HPDE6-E6E7 (cell line): ENCODE data around the gene ENO2.
A peak's percentile ranks its signal among the peaks of the same experiment; 100 is the strongest.

Experiments
- DNase-seq: peaks from one replicate; pipeline ENCODE4 v3.0.0; 2011; ENCODE audit warnings: missing footprints; ENCODE audit errors: extremely low spot score

The ENO2 gene

DNA sequence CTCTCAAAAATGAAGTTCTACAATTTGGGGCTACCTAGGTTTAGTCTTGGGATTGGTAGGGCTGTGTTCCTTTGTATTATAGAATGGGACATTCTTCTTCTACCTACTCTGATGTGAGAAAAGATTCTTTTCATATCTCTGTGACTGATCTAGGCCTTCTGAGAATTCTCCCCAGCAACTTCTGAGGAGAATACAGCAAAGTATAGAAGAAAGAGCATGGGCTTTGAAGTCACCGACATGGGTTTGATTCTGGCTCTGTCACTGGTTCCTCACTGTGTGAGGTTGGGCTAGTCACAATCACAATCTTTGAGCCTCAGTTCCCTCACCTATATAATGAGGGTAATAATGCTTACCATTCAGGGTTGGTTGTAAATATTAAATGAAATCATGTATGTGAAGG is 18.4 kb downstream of the ENO2 start:
- no peak for DNase-seq

DNA sequence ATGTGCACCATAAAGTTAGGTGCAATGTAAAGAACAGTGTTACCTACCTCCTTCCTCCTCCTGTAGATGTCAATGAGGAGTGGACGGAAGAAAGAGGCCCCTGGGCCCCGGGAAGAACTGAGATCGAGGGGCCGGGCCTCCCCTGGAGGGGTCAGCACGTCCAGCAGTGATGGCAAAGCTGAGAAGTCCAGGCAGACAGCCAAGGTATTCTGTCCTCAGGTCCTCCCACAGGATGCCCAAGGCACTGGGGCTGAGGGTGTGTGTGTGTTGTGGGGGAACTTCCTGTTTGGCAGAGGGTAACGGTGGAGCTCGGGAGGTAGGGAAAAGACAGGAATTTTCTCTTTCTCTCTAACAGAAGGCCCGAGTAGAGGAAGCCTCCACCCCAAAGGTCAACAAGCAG is 19.7 kb downstream of the ENO2 start:
- DNase-seq, result no peak

DNA sequence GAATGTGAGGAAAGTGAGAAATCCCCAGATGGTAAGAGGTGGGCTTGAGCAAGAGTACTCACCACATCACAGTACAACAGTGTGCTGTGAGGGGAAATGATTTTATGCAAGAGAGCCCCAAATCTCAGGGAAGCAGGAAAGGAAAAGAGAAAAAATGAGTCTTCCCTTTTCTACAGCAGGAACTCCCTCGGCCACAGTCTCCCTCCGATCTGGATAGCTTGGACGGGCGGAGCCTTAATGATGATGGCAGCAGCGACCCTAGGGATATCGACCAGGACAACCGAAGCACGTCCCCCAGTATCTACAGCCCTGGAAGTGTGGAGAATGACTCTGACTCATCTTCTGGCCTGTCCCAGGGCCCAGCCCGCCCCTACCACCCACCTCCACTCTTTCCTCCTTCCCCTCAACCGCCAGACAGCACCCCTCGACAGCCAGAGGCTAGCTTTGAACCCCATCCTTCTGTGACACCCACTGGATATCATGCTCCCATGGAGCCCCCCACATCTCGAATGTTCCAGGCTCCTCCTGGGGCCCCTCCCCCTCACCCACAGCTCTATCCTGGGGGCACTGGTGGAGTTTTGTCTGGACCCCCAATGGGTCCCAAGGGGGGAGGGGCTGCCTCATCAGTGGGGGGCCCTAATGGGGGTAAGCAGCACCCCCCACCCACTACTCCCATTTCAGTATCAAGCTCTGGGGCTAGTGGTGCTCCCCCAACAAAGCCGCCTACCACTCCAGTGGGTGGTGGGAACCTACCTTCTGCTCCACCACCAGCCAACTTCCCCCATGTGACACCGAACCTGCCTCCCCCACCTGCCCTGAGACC is 21.2 kb downstream of the ENO2 start:
- no peak for DNase-seq

DNA sequence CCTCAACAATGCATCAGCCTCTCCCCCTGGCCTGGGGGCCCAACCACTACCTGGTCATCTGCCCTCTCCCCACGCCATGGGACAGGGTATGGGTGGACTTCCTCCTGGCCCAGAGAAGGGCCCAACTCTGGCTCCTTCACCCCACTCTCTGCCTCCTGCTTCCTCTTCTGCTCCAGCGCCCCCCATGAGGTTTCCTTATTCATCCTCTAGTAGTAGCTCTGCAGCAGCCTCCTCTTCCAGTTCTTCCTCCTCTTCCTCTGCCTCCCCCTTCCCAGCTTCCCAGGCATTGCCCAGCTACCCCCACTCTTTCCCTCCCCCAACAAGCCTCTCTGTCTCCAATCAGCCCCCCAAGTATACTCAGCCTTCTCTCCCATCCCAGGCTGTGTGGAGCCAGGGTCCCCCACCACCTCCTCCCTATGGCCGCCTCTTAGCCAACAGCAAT is 21.8 kb downstream of the ENO2 start:
- DNase-seq, result no peak

DNA sequence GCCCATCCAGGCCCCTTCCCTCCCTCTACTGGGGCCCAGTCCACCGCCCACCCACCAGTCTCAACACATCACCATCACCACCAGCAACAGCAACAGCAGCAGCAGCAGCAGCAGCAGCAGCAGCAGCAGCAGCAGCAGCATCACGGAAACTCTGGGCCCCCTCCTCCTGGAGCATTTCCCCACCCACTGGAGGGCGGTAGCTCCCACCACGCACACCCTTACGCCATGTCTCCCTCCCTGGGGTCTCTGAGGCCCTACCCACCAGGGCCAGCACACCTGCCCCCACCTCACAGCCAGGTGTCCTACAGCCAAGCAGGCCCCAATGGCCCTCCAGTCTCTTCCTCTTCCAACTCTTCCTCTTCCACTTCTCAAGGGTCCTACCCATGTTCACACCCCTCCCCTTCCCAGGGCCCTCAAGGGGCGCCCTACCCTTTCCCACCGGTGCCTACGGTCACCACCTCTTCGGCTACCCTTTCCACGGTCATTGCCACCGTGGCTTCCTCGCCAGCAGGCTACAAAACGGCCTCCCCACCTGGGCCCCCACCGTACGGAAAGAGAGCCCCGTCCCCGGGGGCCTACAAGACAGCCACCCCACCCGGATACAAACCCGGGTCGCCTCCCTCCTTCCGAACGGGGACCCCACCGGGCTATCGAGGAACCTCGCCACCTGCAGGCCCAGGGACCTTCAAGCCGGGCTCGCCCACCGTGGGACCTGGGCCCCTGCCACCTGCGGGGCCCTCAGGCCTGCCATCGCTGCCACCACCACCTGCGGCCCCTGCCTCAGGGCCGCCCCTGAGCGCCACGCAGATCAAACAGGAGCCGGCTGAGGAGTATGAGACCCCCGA is 22.5 kb downstream of the ENO2 start:
- DNase-seq, result no peak

DNA sequence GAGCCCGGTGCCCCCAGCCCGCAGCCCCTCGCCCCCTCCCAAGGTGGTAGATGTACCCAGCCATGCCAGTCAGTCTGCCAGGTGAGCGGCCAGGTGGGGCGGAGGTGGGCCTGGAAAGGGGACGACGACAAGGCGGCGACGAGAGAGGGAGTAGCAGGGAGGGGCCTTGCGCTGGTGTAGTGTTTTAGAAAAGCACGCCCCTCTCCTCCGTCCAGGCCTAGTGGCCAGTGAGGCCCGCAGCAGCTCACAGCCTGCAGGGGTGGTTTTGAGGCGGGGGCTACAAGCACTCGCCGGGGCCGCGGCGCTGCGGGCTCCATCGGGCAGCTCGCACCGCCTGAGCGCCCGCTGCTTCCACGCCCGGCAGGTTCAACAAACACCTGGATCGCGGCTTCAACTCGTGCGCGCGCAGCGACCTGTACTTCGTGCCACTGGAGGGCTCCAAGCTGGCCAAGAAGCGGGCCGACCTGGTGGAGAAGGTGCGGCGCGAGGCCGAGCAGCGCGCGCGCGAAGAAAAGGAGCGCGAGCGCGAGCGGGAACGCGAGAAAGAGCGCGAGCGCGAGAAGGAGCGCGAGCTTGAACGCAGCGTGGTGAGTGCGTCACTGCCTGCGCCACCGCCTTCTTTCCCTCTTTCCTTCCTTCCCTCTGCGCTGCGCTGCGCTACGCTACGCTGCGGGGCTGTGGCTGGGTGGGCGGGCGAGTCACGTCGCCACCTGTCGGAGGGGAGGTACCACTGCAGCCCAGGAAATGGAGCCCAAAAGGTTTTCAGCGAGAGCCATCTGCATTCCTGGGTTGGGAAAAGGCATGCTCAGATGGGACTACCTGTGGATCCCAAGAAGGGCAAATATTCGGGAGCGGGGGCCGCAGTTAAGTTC is 23.3 kb downstream of the ENO2 start:
- no peak for DNase-seq

DNA sequence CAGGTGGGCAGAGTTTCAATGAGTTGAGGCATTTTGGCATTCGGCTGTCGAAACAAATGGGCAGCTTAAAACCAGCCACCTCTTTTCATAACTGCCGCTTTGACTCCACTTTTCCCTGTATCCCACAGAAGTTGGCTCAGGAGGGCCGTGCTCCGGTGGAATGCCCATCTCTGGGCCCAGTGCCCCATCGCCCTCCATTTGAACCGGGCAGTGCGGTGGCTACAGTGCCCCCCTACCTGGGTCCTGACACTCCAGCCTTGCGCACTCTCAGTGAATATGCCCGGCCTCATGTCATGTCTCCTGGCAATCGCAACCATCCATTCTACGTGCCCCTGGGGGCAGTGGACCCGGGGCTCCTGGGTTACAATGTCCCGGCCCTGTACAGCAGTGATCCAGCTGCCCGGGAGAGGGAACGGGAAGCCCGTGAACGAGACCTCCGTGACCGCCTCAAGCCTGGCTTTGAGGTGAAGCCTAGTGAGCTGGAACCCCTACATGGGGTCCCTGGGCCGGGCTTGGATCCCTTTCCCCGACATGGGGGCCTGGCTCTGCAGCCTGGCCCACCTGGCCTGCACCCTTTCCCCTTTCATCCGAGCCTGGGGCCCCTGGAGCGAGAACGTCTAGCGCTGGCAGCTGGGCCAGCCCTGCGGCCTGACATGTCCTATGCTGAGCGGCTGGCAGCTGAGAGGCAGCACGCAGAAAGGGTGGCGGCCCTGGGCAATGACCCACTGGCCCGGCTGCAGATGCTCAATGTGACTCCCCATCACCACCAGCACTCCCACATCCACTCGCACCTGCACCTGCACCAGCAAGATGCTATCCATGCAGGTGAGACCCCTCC is 24.2 kb downstream of the ENO2 start:
- no peak for DNase-seq

DNA sequence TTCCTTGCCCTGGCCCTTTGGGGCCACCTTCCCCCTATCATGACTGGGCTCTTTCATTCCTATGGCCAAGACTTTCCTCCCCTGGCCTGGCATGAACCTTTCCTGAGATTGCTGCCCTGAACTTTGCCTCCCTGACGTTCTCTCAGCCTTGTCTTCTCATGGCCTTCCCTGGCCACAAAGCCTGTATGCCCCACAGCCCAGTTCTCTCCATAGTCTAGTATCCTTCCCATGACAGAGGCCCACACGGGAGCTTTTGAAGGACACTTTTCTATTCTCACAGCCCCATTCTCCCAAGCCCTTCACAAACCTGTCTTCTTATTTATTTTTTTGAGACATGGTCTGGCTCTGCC is 24.8 kb downstream of the ENO2 start:
- DNase-seq, result no peak

DNA sequence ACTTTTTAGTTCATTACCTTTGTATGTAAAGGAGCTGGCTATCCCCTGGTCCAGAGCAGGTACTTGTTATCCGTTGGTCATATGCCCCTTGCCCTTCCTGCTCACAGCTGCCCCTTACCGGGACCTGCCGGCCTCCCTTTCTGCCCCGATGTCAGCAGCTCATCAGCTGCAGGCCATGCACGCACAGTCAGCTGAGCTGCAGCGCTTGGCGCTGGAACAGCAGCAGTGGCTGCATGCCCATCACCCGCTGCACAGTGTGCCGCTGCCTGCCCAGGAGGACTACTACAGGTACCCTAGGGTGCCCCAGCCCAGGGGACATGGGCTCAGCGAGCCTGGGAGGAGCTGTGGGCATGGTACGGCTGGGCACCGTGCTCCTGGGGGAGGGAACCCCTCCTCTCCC is 26.9 kb downstream of the ENO2 start:
- no peak for DNase-seq

DNA sequence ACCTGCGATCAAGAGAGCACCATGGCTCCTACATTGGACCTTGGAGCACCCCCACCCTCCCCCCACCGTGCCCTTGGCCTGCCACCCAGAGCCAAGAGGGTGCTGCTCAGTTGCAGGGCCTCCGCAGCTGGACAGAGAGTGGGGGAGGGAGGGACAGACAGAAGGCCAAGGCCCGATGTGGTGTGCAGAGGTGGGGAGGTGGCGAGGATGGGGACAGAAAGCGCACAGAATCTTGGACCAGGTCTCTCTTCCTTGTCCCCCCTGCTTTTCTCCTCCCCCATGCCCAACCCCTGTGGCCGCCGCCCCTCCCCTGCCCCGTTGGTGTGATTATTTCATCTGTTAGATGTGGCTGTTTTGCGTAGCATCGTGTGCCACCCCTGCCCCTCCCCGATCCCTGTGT is 27.4 kb downstream of the ENO2 start:
- no peak for DNase-seq

DNA sequence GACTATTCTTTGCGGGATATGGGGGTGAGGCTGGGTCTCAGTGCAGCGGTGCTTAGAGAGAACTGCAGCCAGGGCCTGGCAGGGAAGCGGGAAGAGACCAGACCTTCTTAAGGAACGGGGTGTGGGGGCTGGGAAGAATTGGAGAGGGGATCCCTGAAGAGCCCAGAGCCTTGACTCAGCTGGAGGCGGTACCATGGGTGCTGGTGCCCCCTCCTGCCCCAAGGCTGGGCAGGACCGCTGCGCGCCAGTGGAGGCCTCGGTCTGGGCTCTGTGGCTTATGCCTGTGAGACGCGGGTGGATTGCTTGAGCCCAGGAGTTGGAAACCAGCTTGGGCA is 27.9 kb downstream of the ENO2 start:
- no peak for DNase-seq

DNA sequence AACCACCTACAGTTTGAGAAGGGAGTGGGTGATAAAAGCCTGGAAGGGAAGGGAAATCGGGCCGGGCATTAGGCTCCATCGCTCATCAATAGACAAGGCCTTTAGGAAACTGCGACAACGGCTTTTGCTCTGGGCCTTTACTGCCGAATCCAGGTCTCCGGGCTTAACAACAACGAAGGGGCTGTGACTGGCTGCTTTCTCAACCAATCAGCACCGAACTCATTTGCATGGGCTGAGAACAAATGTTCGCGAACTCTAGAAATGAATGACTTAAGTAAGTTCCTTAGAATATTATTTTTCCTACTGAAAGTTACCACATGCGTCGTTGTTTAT is 29.0 kb downstream of the ENO2 start:
- DNase-seq, result no peak

DNA sequence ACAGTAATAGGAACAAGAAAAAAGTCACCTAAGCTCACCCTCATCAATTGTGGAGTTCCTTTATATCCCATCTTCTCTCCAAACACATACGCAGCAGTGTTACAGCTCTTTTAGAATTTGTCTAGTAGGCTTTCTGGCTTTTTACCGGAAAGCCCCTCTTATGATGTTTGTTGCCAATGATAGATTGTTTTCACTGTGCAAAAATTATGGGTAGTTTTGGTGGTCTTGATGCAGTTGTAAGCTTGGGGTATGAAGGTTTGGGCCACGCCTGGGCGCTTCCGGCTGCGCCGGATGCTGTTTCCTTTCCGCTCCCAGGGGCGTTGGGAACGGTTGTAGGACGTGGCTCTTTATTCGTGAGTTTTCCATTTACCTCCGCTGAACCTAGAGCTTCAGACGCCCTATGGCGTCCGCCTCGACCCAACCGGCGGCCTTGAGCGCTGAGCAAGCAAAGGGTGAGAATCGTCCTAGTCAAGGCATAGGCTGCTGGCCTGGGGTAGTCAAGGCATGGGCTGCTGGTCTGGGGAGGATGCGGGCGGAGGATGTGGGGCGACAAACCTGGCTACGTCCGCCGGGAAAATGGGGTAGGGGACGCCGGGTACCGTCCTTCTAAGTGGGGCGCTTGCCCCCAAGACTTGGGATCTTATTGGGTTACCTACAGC is 29.5 kb downstream of the ENO2 start, which contains the start of the genes C12orf57 and RNU7-1:
TSS of gene C12orf57 (plus strand) at position 301 of the 659 bp plus-strand sequence. CDS start at position 401, 100 bp downstream.
TSS of gene RNU7-1 (plus strand) at position 95 of the 659 bp plus-strand sequence.
- no peak for DNase-seq

DNA sequence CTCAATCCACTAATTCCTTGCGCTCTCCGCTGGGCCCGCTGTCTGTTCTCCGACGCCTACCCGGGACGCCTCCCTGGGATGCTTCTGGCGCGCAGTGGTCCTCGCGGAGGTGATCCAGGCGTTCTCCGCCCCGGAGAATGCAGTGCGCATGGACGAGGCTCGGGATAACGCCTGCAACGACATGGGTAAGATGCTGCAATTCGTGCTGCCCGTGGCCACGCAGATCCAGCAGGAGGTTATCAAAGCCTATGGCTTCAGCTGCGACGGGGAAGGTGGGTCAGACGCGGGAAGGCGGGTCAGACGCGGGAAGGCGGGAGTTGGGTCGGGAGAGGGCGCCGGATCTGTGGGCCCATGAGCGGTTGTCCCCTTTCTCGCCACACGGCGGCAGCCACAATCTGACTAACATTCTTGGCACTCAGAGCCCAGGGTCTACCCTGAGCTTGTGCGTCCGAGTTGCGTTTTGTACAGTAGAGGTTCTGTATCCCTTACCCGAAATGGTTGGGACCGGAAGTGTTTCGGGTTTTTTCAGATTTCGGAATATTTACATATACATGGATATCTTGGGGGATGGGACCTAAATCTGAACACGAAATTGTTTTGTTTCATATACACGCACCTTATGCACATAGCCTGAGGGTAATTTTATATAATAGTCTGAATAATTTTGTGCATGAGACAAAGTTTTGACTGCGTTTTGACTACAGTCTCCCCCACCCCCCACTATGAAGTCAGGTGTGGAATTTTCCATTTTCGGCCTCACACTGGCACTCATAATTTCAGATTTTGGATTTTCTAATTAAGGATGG is 30.2 kb downstream of the ENO2 start:
- no peak for DNase-seq

DNA sequence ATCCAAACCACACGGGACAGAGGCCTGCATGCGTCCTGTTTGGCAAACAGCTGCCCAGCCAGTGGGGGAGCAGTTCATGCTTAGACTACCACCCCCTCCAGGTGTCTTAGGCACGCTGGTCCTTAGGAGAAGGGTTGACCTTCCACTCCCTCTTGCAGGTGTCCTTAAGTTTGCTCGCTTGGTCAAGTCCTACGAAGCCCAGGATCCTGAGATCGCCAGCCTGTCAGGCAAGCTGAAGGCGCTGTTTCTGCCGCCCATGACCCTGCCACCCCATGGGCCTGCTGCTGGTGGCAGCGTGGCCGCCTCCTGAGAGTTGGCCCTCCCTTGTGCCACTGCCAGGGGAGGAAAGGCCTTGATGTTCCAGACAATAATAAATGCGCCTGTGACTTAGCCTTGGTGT is 31.2 kb downstream of the ENO2 start:
- DNase-seq, result no peak

DNA sequence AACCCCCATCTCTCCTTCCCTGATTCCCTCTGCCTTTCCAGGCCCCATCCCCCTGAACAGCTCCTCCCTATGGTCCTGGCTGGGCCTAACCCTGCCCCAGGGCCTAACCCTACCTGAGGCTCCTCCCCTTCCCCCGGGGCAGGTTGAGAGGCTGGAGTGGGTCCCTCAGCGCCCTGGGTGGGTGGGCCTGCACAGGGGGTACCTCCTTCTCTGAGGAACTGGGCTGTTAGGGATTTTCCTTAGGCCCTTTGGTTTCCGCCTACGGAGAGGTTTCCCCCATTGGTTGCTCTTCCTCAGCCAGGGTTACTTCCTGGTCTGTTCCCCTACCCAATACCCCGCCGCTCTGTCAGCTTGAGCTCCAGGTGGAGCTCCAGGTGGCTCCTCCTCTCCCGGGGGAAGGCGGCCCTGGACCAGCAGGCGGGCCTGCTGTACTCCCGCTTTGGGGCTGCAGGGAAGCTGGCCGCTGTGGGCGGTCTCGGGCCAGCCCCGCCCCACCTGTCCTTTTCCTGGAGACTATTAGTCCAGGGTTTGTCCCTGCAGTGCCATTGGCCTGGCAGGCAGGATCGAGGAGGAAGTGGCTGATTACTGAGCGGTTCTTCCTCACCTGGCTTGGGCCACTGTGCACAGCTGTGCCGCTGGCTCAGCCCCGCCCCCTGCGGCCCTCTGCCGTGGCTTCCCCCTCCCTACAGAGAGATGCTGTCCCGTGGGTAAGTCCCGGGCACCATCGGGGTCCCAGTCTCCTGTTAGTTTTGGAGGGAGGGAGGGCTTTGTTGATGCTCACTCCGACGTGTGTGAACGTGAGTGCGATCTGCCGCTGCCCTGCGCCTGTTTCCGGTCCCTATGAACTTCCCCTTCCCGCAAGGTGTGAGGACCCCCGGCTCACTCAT is 31.9 kb downstream of the ENO2 start:
- DNase-seq, result peak; percentile 97

DNA sequence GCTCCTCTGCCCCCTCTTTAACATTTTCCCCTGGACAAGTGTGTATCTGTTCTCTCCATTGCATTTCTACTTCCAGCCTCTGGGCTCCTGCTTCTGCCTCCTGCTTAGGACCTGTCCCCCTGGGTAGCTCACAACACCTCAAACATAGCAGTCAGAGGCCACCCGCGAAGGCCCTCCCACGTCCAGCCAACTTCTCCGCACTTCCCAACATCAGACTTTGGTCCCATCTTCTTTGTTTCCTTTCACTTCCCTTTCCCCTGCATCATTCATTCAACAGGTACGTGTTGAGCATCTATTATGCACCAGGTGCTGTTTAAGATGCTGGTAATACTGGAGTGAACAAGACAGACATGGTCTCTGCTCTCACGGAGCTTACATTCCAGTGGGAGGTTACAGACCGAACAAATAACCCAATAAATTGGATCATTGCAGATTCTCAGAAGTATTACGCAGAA is 32.6 kb downstream of the ENO2 start:
- DNase-seq, result no peak

DNA sequence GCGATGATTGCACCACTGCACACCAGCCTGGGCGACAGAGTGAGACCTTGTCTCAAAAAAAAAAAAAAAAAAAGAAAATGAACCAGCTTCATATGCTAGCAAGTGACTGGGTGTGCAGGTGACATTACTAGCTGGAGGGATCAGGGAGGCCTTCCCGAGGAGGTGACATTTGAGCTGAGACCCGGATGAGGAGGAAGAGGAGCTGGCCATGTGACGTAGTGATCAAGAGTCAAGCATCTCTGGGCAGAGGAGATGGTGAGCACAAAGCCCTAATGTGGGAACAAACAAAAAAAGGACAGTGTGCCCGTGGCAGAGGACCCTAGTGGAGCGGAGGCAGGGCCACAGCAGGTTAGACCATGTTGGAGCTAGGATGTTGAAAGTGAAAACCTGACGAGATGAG is 33.2 kb downstream of the ENO2 start:
- no peak for DNase-seq
